Ovary (tissue), 3 donors: ENCODE measurements around the gene FOXO3B.
"Not testable (repeated sequence)": the region's sequence is repeated elsewhere in the genome, so short reads cannot be mapped to it uniquely, and the experiment has no call there.

Experiments used
- EP300 ChIP-seq: sonication (generic); formaldehyde crosslinking; IDR thresholded peaks from one replicate; pipeline ENCODE4 v1.6.1; 2017; ENCODE audit warnings: antibody characterized with exemption
- TF ChIP-seq, protein P1 (sequence below), 3 donors: fragments of 450-650 bp in 2 of 3; fragments of 200-600 bp in 1 of 3; IDR thresholded peaks; one replicate each; pipeline versions ENCODE4 v1.5.1 to v1.8.0; 2016 to 2022; ENCODE audit warnings: antibody characterized with exemption in 3 of 3, mild to moderate bottlenecking in 1 of 3
- donor health status: DM: no; HTN: no; CAD: no.

GRCh38 chr17:18712354-18712999 lies 30.4 kb upstream of the FOXO3B start:
- TF ChIP-seq, protein P1, sequence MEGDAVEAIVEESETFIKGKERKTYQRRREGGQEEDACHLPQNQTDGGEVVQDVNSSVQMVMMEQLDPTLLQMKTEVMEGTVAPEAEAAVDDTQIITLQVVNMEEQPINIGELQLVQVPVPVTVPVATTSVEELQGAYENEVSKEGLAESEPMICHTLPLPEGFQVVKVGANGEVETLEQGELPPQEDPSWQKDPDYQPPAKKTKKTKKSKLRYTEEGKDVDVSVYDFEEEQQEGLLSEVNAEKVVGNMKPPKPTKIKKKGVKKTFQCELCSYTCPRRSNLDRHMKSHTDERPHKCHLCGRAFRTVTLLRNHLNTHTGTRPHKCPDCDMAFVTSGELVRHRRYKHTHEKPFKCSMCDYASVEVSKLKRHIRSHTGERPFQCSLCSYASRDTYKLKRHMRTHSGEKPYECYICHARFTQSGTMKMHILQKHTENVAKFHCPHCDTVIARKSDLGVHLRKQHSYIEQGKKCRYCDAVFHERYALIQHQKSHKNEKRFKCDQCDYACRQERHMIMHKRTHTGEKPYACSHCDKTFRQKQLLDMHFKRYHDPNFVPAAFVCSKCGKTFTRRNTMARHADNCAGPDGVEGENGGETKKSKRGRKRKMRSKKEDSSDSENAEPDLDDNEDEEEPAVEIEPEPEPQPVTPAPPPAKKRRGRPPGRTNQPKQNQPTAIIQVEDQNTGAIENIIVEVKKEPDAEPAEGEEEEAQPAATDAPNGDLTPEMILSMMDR (IDR thresholded peaks at IDR 0.05) = peak; percentile 27 to 37 (median 32)
- TF ChIP-seq EP300 = not testable (repeated sequence)
